Amygdala (tissue), 56 donors: ENCODE measurements around the gene DLST.
A peak's percentile ranks its signal among the peaks of the same experiment; 100 is the strongest.

ENCODE experiments used
- DNase-seq, 56 donors: peaks; one replicate each; lab custom pipeline; 2025; lab: John Stamatoyannopoulos, UW

Gene DLST

DNA sequence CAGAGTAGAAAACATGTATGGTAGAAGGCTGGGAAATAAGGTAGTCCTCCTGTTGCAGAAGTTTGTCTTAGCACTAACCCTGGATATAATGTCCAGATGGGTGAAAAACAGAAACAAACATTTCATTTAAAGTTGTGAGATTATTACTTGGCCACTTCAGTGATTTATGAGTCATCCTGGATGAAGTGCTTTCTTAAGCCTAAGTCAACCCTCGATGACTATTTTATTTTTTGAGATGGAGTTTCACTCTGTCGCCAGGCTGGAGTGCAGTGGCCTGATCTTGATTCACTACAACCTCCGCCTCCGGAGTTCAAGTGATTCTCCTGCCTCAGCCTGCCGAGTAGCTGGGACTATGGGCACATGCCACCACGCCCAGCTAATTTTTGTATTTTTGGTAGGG lies 10.2 kb downstream of the DLST start:
- DNase-seq = no peak

- peak in 2 of 56 donors; percentile 10 to 13 for DNase-seq
Observed at GRCh38 chr14:74892745-74893144, 11.0 kb downstream of the DLST start.

DNA sequence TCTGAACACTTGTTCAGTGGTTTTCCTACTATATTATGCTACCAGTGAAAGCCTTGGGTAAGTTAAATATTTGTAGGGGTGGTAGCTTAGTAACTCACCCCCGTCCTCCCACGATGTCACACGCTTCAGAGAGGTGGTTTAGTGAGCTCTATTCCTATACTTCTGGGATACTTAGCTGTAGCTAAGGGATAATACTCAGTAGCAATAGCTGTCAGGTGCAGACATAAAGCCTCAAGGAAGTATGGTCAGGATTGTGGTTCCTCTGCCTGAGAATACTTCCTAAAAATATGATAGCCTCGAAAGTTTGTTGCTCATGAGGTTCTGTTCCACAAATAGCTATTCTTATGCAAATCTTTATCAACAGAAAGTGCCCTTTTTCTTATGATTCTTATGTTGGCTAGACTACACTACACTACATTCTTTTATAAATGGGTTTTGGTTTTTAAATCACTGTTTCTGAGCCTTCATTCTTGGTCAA lies 11.9 kb downstream of the DLST start:
- DNase-seq = no peak

- DNase-seq = no peak
Observed at GRCh38 chr14:74896400-74896799, 14.7 kb downstream of the DLST start.

GRCh38 chr14:74897642-74898041 lies 15.9 kb downstream of the DLST start:
- no peak for DNase-seq

DNA sequence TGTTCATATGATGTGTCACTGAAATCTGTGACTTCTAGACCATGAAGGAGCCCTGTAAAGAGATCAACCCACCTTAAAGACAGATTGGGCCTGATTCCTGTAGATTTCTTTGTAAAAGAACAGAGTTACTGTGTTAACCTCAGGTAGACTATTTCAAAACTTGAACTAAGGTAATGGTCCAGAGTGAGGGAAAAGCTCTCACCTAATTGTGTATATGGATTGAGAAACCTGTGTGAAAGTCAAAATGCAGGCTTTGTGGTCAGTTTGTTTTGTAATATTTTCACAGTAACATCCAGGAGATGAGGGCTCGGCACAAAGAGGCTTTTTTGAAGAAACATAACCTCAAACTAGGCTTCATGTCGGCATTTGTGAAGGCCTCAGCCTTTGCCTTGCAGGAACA lies 16.4 kb downstream of the DLST start:
- no peak for DNase-seq

GRCh38 chr14:74898694-74899093 lies 17.0 kb downstream of the DLST start:
- no peak for DNase-seq

DNA sequence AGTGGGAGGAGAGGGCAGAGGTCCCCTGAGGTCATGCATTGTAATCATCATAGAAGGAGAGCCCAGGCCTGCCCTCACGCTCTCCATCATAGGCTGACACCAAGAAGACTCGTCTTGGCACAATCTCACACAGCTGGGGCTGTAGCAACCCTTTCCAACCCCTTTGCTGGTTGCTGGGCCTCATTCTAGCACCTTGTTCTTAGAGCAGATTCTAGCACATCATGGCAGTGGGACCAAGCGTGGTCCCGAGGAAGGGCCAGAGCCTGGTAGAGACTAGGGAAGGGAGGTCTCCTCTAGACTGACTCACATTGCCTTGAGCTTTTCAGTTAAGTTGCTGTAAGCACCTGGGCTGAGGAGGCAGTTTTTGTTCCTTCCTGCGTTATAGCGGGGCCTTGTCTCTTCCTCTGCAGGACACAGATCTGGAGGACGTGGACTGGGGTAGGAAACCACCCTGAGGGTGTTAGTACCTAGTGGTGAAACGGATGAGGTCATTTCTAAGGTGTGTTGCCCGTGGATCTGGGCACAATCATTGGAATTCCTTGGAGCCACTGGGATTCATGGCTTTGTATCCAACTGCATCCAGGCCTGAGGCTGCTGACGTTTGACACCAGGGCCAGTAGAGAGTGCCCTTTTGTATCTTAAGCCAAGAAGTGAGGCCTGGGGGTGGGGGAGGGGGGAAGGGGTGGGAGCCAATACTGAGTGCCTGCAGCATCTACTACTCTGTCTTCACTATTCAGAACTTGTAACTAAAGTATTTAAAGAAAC lies 21.4 kb downstream of the DLST start:
- peak in 3 of 56 donors; percentile 11 to 19 (median 14) for DNase-seq

DNA sequence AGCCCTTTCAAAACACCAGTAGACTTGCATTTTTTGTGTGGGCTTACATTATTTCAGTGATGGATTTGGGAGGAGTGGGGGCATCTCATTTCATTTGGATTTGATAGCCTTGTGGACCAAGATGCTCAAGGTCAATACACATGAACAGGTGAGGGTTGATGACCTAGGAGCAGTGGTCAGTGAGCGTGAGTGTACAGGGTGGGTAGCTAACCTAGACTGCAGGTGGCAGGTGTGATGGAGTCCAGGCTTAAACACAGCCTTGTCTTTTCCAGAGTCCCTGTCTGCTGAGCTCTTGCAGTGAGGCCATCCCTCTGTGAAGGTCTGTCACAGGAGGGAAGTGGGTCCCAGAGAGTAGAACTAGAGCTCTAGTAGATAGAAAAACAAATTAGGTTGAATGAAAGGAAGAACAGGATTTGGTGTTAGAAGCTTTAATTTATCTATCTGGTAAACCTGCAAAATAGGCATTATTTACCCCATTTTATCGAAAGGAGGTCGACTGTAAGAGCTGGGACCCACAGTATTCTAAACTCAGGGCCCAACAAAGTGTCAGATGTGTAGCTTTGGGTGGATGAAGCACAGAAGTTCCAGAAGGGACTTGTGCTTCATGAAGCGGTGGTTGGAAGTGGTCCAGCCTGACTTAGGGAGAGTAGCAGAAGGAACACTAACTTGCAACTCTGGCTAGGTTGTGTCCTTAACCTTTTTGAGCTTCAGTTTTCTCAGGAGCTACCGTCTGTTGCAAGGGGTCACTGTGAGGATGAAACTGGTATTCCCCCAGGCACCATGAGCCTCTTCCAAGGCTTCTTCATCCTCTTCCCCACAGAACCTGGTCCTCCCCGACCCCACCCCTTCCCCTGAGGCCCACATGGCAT lies 23.2 kb downstream of the DLST start:
- no peak for DNase-seq

- DNase-seq = peak in 42 of 56 donors; percentile 10 to 80 (median 40)
Observed at GRCh38 chr14:74905595-74906142, 24.0 kb downstream of the DLST start.

DNA sequence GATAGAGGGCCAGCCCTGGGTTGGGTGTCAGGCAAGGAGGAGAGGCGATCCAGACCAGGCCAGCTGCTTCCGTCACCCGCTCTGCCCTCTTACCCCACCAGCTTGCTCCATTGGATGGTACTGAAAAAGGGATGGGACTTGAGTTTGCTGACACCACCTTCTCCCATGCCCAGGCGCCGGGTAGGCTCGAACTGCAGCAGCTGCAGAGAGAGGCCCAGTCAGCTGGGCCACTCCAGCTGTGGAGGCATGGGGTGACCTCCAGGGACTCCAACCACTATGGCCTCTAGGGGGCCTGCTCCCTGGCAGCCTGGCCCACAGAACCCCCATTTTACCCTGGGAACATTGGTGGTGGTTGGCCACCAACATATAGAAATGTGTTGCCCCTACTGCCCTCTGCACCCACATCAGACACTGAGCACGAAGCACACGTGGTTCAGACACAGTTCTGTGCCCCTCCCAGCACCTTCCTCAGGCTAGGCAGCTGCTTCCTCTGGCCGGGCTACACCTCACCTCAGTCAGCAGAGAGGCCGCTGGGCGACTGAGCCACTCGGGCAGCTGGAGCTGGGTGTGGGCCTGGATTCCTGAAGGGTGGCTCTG lies 25.3 kb downstream of the DLST start:
- DNase-seq = no peak

- peak in 11 of 56 donors; percentile 14 to 63 (median 24) for DNase-seq
Observed at GRCh38 chr14:74907744-74908143, 26.0 kb downstream of the DLST start.

DNA sequence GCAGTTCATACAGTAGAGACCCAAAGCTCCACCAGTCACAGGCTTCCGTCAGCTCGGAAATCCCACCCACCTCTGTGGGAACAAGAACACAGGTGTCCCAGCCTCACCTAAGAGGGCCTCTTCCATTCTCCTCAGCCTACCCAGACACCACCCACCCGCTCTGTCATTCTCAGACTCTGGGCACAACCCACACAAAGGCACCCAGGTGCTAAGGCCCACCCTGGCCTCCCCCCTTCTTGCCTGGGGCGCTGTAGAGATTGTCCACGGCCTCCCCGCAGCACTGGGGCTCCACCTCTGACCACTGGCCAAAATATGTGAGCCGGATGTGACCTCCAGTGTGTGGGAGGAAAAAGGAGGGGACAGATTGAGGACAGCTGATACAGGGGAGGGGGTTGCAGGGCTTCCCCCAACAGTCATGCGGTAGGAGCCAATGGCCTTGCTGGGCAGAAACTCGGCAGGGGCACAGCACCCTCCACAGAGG lies 27.2 kb downstream of the DLST start:
- no peak for DNase-seq

- DNase-seq = no peak
Observed at GRCh38 chr14:74909501-74909900, 27.8 kb downstream of the DLST start.

- no peak for DNase-seq
Observed at GRCh38 chr14:74909911-74910310, 28.2 kb downstream of the DLST start.

GRCh38 chr14:74910556-74910955 lies 28.8 kb downstream of the DLST start:
- no peak for DNase-seq

DNA sequence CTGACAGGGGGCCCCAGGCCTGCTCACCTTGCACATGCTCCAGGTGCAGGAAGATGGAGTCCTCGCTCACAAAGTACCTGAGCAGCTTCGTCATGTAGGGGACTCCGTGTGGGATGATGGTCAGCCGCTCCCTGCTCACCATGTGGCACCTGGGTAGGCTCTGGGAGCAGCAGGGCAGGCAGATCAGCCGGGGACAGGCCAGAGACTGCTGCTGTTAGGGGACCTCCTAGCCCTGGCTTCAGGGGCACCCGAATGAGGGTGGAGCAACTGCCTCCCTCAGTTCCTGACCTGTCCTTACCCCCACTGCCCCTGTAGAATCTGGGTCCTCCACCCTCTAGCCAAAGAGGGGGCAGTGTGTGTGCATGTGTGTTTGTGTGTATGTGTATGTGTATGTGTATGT lies 29.5 kb downstream of the DLST start:
- no peak for DNase-seq

GRCh38 chr14:74911704-74912103 lies 30.0 kb downstream of the DLST start:
- no peak for DNase-seq

DNA sequence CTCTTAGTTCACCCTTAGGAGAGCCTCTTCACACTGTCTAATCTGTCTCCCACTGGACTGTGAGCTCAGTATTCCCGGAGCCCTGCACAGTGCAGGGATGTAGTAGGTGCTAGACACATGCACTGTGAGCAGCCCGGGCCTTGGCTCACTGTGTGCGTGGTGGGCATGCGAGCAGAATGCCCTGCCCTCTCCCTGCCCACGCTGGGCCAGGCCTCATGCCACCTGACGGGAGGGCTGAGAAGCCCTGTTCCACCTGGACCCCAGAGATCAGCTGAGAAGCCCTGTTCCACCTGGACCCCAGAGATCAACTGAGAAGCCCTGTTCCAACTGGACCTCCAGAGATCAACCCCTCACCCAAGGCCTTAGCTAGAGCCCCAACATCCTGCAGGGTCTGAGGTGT lies 30.4 kb downstream of the DLST start:
- no peak for DNase-seq

DNA sequence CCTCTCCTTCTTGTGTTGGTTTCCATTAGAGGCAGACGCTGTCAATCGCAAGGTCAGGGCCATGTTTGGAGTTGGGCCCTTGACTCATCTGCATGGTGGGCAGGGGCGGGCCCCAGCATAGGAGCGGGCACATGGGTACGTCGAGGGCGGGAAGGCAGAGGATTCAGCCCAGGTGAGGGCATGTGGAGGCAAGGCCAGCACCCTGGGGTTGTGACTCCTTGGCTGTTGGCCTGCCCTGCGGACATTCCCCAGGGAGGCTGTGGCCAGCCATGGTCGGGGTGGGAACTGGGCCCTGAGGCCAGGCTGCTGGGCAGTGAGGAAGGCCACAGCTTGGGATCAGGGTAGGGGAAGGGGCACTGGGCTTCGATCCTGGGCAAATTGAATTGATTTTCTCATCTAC lies 31.1 kb downstream of the DLST start:
- DNase-seq = no peak

DNA sequence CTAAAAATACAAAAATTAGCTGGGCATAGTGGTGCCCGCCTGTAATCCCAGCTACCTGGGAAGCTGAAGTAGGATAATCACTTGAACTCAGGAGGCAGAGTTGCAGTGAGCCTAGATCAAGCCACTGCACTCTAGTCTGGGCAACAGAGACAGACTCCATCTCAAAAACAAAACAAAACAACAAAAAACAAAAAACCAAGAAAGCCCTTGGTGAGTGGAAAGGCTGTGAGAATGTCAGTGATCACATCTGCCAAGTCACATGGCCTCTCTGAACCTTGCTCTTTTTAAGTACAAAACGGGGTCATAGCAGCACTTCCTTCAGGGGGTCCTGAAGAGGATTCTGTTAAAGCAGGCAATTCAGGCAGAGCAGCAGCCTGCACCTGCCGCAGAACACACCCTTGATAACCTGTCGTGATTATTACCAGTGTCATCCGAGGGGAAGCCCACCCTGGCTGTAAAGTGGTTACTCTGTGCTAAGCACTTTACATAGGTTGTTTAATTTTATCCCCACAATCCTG lies 31.7 kb downstream of the DLST start:
- DNase-seq = no peak
